ENCODE measurements around the gene RTN4.

RTN4 gene

GRCh38 chr2:54946220-54946805, 103.9 kb downstream of the RTN4 start:
- in situ Hi-C loops (cut with MboI; ENCODE audit: low sequenced_read_pairs, unreplicated experiment), result no loop called here
- no peak for DNase-seq (ENCODE audit: low spot score)
- TF ChIP-seq, protein P1, sequence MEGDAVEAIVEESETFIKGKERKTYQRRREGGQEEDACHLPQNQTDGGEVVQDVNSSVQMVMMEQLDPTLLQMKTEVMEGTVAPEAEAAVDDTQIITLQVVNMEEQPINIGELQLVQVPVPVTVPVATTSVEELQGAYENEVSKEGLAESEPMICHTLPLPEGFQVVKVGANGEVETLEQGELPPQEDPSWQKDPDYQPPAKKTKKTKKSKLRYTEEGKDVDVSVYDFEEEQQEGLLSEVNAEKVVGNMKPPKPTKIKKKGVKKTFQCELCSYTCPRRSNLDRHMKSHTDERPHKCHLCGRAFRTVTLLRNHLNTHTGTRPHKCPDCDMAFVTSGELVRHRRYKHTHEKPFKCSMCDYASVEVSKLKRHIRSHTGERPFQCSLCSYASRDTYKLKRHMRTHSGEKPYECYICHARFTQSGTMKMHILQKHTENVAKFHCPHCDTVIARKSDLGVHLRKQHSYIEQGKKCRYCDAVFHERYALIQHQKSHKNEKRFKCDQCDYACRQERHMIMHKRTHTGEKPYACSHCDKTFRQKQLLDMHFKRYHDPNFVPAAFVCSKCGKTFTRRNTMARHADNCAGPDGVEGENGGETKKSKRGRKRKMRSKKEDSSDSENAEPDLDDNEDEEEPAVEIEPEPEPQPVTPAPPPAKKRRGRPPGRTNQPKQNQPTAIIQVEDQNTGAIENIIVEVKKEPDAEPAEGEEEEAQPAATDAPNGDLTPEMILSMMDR (IDR thresholded peaks at IDR 0.05; ENCODE audit: borderline replicate concordance, control extremely low read depth, extremely low read depth, insufficient read depth, missing control alignments), result no peak

GRCh38 chr2:54945391-54946219, 104.6 kb downstream of the RTN4 start:
- TF ChIP-seq, protein P1 (IDR thresholded peaks at IDR 0.05; ENCODE audit: borderline replicate concordance, control extremely low read depth, extremely low read depth, insufficient read depth, missing control alignments), result no peak
- peak; percentile 61 for DNase-seq (ENCODE audit: low spot score)
- in situ Hi-C loops (cut with MboI; ENCODE audit: low sequenced_read_pairs, unreplicated experiment), result no loop called here

DNA sequence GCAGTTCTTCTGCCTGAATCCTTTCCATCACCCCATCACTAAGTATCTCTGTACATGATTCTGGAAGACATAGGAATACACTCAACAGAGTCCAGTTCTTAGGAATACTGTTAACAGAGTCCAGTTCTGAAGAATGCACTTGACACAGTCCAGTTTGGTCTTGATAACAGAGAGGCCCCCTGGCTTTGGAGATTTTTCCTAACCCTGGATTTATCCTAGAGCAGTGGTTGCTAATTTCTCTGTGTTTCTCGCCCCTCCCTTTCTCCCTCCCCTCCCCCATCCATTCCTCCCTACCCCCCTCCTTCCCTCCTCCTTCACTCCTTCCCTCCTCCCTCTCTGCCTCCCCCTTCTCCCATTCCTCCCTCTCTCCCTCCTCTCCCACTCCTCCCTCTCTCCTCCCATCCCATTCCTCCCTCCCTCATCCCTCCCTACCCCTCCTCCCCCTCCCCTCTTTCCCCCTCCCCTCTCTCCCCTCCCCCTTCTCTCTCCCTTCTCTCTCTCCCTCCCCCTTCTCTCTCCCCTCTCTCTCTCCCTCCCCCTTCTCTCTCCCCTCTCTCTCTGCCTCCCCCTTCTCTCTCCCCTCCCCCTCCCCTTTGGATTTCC, 105.4 kb downstream of the RTN4 start:
- DNase-seq (ENCODE audit: low spot score), result no peak
- in situ Hi-C loops (cut with MboI; ENCODE audit: low sequenced_read_pairs, unreplicated experiment), result no loop called here
- TF ChIP-seq, protein P1 (IDR thresholded peaks at IDR 0.05; ENCODE audit: borderline replicate concordance, control extremely low read depth, extremely low read depth, insufficient read depth, missing control alignments), result no peak

DNA sequence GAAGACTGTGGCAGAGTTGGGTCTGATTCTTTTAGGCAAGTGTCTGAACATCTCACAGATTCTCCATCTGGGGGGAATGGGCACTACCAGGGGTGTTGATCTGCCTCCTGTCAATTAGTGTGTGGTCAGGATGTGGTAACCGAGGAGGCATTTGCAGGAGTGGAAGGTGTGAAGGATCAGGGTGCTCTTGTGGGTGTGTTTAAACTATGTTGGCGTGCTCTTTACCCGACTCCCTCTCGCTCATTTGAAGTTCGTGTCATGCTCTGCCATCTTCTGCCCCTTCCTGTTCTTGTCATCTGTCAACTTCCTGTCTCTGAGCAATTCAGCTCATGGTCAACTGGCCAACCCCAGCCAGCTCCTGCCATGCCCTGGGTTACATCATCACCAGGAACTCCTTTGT, 107.9 kb downstream of the RTN4 start:
- DNase-seq (ENCODE audit: low spot score), result no peak
- in situ Hi-C loops (cut with MboI; ENCODE audit: low sequenced_read_pairs, unreplicated experiment), result no loop called here
- TF ChIP-seq, protein P1 (IDR thresholded peaks at IDR 0.05; ENCODE audit: borderline replicate concordance, control extremely low read depth, extremely low read depth, insufficient read depth, missing control alignments), result no peak

DNA sequence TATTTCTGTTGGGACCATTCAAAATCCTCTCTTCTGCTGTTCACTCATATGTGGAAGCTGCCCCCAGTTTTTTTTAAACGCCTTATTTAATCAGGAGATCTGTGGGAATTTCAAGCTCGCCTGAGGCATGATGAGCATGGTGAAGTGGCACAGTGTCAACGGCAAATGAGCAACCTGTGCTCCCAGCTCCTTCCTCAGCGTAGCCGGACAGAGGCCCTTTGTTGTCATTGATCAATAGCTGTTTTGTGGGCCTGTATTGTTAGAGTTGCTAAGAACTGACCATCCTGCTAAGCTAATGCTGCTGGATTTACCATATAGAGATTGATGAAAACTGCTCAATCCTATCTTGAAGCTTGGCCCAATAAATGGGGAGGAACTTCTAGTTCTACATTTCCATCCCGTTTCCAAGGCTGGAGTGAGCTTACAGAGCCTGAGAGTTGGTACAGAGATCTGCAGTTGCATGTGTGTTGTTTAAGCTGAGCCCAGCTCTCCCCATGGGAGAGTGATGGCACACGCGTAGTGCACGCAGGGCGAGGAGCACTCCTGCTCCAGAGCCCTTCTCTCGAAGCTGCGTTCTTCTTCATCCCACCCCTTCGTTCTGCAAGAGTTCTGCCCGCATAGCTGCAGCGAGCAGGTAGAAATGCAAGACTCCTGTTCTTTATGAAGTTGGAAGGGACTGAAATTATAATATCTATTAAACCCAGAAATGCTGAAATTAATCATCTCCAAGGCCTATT, 108.8 kb downstream of the RTN4 start:
- in situ Hi-C loops (cut with MboI; ENCODE audit: low sequenced_read_pairs, unreplicated experiment), result no loop called here
- TF ChIP-seq, protein P1 (IDR thresholded peaks at IDR 0.05; ENCODE audit: borderline replicate concordance, control extremely low read depth, extremely low read depth, insufficient read depth, missing control alignments), result no peak
- no peak for DNase-seq (ENCODE audit: low spot score)

DNA sequence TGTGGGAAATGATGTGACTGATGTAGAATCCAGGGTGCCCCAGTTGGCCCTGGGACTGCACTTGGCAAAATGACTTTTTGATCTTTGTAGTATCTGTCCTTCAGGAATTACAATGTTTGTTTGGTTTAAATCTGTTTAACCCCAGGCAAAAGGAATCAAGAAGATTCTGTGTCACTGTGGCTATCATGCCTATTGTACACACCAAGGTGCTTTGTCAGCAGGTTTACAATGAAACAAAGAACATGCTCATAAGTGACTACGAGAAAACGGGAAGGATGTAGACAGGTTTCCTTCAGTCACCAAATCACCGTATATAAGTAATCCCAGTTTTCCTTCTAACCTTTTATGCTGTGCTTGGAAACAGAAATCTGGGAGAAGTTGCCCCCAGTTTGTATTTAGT, 109.5 kb downstream of the RTN4 start:
- in situ Hi-C loops (cut with MboI; ENCODE audit: low sequenced_read_pairs, unreplicated experiment), result no loop called here
- TF ChIP-seq, protein P1 (IDR thresholded peaks at IDR 0.05; ENCODE audit: borderline replicate concordance, control extremely low read depth, extremely low read depth, insufficient read depth, missing control alignments), result no peak
- DNase-seq (ENCODE audit: low spot score), result no peak

Data from GM13976 (cell line).